GM18867 (cell line): ENCODE measurements around the gene YIPF4.
"Not testable (repeated sequence)": the region's sequence is repeated elsewhere in the genome, so short reads cannot be mapped to it uniquely, and the experiment has no call there.

Experiments
- ATAC-seq: cut with Tn5 transposase; IDR thresholded peaks from one replicate; pipeline ENCODE4 v1.9.1; 2021; ENCODE audit warnings: mild to moderate bottlenecking, moderate library complexity; ENCODE audit not compliant: unreplicated experiment

YIPF4 gene

GRCh38 chr2:32284321-32284720 is 6.6 kb downstream of the YIPF4 start:
- ATAC-seq, result no peak

- no peak for ATAC-seq
Observed at GRCh38 chr2:32289165-32289999, 11.7 kb downstream of the YIPF4 start.

GRCh38 chr2:32290000-32290339 is 12.3 kb downstream of the YIPF4 start:
- no peak for ATAC-seq

- no peak for ATAC-seq
Observed at GRCh38 chr2:32291746-32292145, 14.0 kb downstream of the YIPF4 start.

GRCh38 chr2:32293493-32293892 is 15.8 kb downstream of the YIPF4 start:
- not testable (repeated sequence) for ATAC-seq

- not testable (repeated sequence) for ATAC-seq
Observed at GRCh38 chr2:32293966-32294562, 16.4 kb downstream of the YIPF4 start.

GRCh38 chr2:32310577-32310976 is 32.9 kb downstream of the YIPF4 start:
- ATAC-seq, result no peak

GRCh38 chr2:32314886-32315285 is 37.2 kb downstream of the YIPF4 start:
- no peak for ATAC-seq

- ATAC-seq, result not testable (repeated sequence)
Observed at GRCh38 chr2:32328679-32329078, 51.0 kb downstream of the YIPF4 start.

GRCh38 chr2:32329180-32329980 is 51.7 kb downstream of the YIPF4 start:
- not testable (repeated sequence) for ATAC-seq

GRCh38 chr2:32330136-32330535 is 52.4 kb downstream of the YIPF4 start:
- ATAC-seq, result no peak

GRCh38 chr2:32342801-32343200 is 65.1 kb downstream of the YIPF4 start:
- no peak for ATAC-seq

- ATAC-seq, result not testable (repeated sequence)
Observed at GRCh38 chr2:32350797-32351196, 73.1 kb downstream of the YIPF4 start.

GRCh38 chr2:32355976-32356680 is 78.4 kb downstream of the YIPF4 start:
- no peak for ATAC-seq

GRCh38 chr2:32356681-32357317 is 79.1 kb downstream of the YIPF4 start, which contains the start of gene BIRC6:
BIRC6 (plus strand) TSS chr2:32357023; CDS start chr2:32357162, 139 bp downstream.
- peak; percentile 89 for ATAC-seq

- ATAC-seq, result peak; percentile 14
Observed at GRCh38 chr2:32357318-32358110, 79.8 kb downstream of the YIPF4 start.

GRCh38 chr2:32358111-32358482 is 80.4 kb downstream of the YIPF4 start:
- ATAC-seq, result no peak

GRCh38 chr2:32360416-32360815 is 82.7 kb downstream of the YIPF4 start:
- no peak for ATAC-seq

- not testable (repeated sequence) for ATAC-seq
Observed at GRCh38 chr2:32362997-32363396, 85.3 kb downstream of the YIPF4 start.

- peak; percentile 53 for ATAC-seq
Observed at GRCh38 chr2:32363597-32363996, 85.9 kb downstream of the YIPF4 start.
